Measurements from ENCODE around the gene IDI2. TPM values are rescaled to one million over a fixed set of nuclear protein-coding genes. Genes with fewer than 3 reads are reported as not detected.

IDI2 gene
- 0.10 TPM in 1 of 5 replicates, not detected in the others for total RNA-seq (2022; extraction: Qiagen RNA extraction)

DNA sequence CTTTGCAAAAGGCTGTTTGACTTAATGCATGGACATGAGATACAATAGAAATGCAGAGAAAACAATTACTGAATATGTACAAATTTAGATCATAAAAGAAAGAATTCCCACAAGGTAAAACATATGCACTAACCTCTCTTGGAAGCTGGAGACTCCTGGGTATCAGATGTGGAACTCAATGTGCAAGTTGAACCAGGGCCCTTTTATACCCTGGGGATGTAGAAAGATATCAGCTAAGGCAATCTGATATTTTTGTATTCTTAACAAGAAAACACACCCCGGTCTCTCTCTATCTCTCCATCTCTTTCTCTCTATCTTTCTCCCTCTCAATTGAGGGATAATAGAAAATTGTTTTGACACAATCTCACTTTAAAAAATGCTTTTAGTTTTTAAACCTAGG lies at the start of gene IDI2:
TSS of gene IDI2 (minus strand) at position 177 of the 400 bp plus-strand sequence. CDS start 1,136 bp downstream, outside the sequence.

DNA sequence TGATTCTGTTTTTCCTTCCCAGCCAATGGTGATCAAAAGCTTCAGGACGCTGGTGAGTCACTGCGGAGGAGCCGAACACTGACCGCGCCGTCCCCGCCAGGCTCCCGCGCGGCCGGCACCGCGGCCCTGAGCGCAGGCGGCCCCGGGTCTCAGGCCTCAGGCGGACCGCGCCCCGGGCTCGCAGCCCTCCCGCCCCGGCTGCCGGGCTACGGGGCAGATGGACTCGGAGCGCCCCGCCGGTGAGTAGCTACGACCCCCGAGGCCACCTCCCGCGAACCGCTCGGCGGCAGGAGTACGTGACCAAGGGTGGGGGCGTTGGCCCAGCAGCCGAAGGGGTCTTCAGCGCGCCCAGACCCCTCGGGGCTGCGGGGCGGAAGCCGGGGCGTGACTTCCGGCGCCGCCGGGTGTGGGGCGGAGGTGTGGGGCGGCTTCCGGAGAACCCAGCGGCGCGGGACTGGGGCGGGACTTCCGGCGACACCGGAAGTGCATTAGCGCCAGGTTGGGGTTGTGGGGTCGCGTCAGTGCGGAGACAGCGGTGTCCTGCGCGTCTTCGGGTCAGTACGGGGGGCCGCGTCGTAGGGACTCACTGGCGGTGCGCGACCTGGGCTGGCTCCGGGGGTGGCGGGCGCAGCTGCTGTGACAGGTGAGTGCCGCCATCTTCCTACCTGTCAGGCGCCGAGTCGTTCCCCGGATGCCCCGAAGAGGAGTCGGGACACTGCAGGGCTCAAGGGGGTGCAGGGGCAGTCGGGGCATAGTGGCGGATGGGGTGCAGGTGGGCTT lies 30.9 kb upstream of the IDI2 start, which contains the start of gene WDR37:
TSS of gene WDR37 (plus strand) at position 60 of the 780 bp plus-strand sequence. CDS start 15,771 bp downstream, outside the sequence.

DNA sequence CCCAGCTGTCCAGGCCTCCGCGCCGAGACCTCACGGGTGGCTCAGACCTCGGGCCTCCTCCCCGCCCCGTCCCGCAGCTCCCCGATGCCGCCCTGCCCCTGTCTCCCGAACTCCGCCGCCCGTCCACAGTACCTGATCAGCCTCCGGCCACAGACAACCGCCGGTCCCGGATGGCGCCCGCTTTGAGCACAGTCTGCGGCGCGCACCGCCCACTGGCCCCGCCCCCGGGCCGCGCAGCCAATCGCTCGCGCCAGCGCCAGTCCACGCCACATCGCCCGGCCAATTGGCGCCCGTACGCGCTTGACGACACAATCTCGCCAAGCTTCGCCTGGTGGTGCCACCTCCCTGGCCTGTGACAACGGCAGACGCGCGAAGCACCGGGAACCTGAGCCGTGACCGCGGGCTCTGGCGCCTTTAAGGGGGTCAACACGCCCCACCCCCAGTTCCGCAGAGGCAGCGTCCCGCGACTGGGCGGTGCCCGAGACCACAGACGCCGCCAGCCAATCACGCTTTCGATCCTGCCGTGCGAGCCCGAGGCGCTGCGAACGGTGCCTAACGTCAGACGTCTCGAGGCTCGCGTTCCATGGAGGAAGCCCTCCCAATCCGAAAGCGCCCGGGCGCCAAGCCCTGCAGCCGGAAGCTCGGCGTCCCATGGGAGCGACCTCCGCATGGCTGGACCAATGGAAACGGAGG lies 23.2 kb upstream of the IDI2 start, which contains the start of gene IDI1:
TSS of gene IDI1 (minus strand) at position 388 of the 693 bp plus-strand sequence. CDS start at position 272, 116 bp downstream.

DNA sequence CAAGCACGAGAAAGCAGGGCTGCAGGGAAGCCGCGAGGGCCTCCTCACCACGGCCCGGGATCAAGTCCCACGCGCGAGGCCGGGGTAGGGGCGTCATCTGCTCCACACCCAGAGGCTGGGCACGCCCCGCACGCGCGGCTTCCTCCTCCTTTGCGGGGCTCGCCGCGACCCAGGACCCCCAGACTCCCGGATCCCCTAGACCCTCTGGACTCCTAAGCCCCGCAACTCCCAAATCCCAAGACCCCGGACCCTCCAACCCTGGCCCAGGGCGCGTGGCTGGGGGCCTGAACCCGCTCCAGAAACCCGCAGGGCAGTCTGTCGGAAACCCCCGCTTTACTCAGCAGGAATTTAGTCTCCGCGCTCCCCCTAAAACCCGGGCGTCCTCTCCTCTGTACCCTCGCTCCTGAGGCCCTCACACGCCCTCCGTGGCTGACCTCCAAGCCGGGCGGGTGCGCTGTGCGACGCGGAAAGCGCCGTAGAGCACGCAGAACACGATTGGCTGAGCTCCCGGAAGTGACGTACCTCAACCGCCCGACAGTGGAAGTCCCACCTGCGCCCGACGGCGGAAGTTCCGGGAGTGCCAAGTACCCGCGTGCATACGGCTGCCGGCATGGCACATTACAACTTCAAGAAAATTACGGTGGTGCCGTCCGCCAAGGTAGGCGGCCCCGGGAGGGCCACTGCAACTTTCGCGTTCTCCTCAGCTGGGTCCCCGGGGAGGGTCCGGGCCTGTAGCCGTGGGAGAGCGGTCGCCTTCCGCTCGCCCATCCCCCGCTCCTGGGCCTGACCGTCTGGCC lies 37.6 kb downstream of the IDI2 start, which contains the start of gene GTPBP4:
TSS of gene GTPBP4 (plus strand) at position 565 of the 797 bp plus-strand sequence. CDS start at position 611, 46 bp downstream.

Other genes starting within 250 kb of the IDI2 start
- gene LARP4B, start 94.2 kb downstream of the IDI2 start, total RNA-seq (2022; extraction: Qiagen RNA extraction) = 33.0 to 41.7 TPM (median 37.2 TPM) in 5 replicates
- 95.9 to 143 TPM (median 101 TPM) in 5 replicates for gene GTPBP4, start 37.4 kb downstream of the IDI2 start, total RNA-seq (2022; extraction: Qiagen RNA extraction)
- gene IDI1, start 23.3 kb upstream of the IDI2 start, total RNA-seq (2022; extraction: Qiagen RNA extraction) = 29.3 to 33.0 TPM (median 32.5 TPM) in 5 replicates
- 6.9 to 8.9 TPM (median 8.4 TPM) in 5 replicates for gene WDR37, start 30.5 kb upstream of the IDI2 start, total RNA-seq (2022; extraction: Qiagen RNA extraction)

Data from A549 treated with Mapracorat at 1 μM for 4 hours (cell line).